Measurements from ENCODE around the gene ROBO1.

Gene ROBO1

DNA sequence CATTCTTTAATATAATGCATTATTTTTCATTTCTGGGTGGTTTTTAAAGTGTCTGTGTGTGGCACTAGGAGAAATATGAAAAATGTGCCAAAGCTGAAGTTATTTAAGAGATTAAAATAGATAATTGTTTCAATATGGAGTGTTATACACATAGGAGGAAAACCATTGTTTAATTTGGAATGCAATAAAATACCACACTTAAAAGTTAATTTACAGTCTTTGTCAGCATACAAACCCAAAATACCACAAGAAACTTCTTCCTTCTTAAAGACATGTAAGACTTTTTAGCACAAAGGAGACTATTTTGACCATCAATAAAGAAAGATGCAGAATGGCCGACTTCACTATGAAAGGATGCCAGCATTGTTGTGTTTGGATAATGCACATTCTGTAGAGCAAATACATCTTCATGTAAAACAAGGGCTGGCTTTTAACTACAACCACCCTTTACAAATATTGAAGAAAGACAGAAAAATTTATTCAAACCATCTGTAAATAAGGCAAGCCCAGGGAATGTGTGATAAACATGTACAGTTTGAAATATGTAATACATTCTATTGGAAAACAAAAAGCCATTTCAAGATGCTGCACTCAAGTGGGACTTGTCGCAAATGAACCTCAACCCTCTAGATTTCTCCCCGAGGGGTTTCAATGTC is 1146.6 kb downstream of the ROBO1 start:
- DNase-seq (ENCODE audit: low spot score): no peak

DNA sequence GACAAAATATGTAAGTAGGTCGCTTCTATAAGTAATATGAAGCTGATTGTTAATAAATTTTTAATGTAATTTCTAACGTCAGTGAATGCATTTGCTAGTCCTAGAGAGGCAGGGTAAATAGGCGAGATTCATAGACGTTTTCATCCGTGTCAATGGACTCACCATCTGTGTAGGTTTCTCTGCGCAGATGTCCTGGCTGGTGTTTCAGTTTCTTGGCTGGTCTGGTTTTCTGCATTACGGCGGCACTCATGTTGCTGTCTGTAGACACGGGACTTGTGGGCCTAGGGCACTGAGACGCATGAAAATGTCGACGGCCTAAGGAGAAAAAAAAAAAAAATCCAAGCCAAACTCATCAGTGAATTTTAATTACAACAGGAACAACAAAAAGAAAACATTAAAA is 1153.3 kb downstream of the ROBO1 start:
- DNase-seq (ENCODE audit: low spot score): no peak

DNA sequence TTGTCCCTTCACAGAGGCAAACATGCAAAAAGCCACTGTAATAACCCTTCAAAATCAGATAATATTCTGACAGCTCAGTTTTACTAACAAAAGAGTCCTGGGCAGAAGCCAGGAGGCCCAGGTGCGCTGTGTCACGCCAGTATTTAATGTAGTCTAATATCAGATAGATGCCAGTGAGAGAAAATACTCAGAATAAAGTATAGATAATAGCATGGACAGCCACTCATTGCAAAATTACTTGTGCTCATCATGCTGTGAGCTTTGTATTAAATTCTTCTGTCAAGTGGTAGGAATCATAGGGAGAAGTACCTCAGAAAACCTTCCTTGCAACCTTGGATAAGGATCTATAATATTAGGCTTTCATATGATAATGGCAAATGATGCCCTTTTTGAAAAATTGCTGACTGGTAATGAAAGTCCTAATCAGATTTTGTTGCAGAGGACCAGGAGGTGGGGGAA is 1154.3 kb downstream of the ROBO1 start:
- no peak for DNase-seq (ENCODE audit: low spot score)

DNA sequence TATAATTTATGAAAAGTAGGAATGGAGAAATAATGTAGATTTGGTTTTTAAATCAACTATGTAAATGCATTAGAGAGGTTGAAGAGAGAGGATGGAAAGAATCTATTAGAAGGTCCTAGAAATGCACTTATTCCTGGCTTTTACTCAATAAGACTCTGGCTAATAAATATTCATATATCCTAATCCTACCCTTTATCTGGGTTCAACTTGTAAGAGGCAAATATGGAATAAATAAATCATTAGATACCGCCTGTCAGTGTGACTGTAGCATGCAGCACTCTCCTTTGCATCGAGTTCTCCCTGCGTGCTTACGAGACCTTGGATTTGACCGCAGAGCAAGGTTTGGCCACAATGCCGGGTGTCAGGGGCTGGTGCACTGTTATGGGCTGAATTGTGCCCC is 1156.5 kb downstream of the ROBO1 start:
- DNase-seq (ENCODE audit: low spot score): no peak

DNA sequence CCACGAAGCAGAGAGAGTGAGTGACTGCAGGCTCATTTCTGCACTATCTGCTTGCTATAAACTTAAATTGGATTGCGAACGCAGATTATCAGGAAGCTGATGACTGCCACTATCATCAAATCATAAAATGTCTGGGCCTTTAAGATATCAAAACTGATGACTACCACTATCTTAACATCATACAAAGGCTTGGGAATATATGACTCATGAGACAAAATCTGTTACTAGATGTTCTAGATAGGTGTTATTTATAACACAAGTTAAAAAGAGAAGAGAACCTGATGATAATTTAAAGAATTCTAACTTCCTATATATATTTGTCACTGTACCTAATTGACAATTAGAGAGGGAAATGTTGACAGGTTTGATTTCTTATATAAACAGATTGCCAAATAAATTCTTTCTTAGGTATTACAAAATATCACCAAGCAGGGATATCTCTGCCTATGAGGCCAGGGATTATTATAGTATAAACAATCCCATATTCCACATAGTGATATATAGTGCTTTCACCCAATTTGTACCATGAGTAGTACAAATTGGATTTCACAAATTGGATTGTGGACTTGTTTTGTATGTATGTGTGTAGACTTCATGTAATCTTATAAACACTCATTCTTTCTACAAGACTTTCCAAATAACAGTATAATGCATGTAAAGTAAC is 1157.2 kb downstream of the ROBO1 start:
- DNase-seq (ENCODE audit: low spot score): no peak

DNA sequence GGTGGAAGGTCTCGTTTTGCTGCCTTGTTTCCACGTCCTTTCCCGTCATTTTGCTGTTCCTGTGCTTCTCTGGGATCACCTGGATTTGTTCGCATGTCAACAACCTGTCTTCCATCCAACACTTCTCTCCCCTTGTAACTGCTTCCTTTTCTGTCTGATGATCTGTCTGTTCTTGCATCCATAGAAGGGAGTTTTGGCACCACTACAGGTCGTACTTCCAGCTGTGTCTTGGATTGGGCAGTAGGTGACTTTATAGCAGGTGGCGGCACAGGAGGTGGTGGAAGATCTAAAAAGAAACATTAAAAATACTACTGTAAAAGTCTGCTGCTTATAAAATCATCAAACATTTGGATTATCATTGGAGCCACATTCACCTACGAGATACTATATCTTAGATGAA is 1161.0 kb downstream of the ROBO1 start:
- no peak for DNase-seq (ENCODE audit: low spot score)

DNA sequence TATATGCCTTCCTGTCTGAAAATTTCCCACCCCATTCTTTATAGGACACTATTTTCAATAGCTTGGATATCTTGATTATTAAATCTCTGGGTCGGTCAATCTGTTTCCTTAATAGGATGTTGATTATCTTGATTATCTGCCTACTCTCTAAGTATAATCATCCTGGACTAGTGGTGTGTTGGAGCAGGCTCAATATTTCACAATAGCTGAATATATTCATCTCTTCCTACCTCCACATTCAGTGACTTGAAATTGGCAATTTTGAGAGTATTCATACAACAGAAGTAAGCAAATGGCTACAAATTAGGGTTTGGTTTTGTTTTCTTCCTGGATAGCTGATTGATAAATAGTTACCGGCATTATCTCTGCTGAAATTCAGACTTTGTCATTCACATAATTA is 1162.6 kb downstream of the ROBO1 start:
- DNase-seq (ENCODE audit: low spot score): no peak

DNA sequence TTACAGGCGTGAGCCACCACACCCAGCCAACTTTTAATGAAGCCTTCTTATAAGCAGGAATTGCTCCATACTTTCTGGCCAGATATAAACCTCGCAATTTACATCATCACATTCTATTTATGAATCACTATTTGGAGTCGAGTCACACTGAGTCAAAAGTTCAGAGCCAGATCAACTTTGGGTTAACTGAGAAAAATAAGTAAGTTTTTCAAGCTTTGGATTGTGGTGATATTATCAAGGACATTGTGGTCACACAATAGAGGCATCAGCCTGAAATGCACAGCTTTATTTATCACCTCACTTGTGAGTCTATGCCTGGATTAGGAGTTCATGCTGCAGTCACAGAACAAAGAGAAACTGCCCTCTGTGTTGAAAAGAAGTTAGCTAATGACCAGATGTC is 1163.5 kb downstream of the ROBO1 start:
- DNase-seq (ENCODE audit: low spot score): no peak

DNA sequence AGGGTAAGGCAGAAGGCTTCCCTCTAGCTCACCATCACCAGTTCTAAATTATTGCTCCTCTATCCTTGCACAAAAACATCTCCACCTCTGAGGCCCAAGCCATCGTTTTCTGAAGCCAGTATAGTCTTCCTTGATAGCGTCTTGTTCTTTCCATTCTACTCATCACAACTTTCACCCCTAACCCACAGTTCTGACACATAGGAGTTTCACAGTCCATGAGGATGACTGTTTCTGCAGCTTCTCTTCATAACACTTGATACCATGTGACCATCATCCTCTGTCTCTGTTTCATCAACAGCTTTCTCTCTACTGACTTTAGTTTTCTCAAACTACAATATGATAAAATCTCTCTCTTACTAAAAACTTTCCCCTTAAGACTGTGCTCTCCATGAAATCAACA is 1166.5 kb downstream of the ROBO1 start:
- no peak for DNase-seq (ENCODE audit: low spot score)

DNA sequence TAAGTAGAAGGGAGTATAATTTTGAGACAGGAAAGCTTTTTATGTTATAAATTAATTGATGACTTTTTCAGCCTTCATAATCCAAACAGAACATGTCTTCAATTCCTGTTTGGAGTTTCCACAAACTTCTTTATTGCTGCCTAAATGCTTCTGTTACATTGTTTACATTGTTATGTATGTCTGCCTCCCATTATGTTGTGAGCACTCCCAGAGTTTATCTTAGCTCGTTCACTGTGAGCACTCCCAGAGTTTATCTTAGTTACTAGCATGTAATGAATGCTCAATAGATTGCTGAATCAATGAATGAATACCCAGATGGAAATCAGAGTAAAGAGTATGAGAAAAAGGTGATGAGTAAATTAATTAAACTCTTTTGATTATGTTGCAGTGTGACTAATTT is 1178.0 kb downstream of the ROBO1 start:
- DNase-seq (ENCODE audit: low spot score): no peak

DNA sequence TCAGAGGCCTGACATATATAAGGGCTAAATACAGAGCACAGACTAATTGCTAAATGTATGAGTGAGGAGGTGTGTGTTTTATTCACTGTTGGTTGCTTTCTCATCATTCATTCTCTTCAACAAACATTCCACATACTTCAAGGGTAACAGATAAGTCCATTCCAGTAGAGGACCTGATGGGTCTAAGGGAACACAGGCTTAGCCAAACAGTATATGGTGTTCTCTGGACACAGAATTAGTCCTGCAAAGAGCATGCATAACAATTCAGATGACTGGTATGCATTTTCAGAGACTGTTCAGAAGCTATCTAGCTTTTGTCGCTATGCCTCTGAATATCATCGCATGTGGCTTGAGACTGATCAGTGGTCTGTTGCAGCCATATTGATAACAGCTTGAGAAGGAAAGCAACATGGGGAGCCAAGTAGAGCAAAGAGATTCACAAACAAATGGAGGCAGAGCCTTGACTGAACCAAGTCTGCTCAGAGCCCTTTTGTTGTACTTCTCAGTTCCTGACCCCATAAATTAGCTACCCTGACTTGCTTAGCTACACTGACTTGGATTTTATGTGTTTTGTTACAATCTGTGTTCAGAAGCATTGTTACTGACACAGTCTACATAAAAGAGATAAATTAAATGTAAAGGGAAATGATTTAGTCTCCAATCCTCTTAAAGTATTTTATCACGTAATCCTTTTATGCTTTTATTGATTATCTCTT is 1178.7 kb downstream of the ROBO1 start:
- no peak for DNase-seq (ENCODE audit: low spot score)

DNA sequence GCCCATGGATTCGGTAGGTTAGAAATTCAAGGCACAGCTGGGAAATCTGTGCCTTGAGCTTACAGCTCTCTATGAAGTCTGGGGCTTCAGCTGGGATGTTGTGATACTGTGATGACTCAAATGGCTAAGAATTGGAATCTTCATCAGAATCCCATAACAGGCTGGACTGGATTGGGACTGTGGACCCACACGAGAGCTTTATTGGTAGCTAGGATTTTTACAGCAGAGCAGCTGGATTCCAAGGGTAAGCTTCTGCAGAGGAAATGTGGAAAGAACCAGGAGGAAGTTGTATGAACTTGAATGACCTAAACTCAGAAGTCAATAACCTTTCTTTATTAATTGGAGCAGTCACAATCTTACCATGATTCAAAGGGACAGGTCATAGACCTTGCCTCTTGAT is 1187.1 kb downstream of the ROBO1 start:
- DNase-seq (ENCODE audit: low spot score): no peak

DNA sequence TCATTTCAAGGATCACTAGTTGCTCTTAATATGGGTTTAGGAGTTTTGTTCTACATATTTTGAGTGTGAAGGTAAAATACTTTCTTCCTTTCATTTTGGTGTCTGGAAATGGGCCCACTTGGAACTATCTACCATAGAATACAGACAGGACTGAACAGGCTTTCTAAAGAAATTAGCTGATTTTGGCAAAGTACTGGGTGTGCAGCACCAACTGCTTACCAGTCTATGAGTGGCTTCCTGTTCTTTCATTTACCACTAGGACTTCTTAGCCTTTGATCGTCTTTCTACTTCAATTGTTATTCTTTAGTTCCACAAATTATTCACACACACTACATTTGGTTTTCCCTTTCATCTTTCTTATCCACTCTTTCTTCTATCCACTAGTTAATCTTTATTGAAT is 1196.3 kb downstream of the ROBO1 start:
- DNase-seq (ENCODE audit: low spot score): no peak

DNA sequence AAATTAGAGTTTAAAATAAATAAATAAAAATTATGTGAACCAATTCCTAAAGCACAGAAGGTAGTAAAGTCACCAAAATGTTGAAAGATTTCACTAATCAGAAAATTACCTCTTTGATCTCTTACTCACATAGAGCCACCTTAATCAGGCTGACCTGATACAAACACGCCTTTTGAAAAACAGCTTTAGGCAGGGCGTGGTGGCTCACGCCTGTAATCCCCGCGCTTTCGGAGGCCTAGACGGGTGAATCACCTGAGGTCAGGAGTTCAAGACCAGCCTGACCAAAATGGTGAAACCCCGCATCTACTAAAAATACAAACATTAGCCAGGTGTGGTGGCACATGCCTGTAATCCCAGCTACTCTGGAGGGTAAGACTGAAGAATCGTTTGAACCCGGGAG is 1197.3 kb downstream of the ROBO1 start:
- DNase-seq (ENCODE audit: low spot score): no peak

DNA sequence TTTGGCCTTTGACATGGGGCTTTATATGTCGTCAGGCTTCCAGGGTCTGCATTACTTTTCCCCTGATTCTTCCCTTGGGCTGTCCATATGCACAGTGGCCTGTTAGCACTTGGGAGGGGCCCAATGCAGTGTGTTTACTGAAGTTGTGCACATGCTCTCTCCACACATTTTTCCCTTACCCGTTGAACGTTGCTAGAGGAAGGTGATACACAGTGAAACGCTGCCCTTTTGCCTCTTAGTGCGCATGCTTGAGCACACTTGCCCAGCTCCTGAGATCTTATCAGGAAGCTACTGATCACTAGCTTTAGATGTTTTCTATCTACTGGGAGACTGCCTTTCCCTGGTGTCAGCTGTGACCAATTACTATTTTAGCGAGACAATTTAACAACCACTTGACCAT is 1198.0 kb downstream of the ROBO1 start:
- DNase-seq (ENCODE audit: low spot score): no peak

DNA sequence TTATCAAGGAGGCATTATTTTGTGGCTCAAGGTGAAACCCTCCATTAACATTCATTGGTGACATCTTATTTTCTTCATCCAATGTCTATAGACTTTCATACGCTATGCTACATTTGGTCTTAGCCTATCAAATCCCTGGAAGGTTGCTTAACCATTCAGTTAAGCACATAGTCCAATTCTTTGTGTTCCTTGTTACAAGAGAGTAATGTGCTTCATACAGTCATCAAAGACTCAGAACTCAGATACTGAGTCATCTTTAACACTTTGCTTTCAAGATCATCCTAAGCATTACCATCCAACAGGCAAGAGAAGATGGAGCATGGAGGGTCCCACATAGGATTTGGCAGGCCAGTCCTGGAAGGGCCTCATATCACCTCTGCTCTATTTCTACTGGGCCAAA is 1202.1 kb downstream of the ROBO1 start:
- no peak for DNase-seq (ENCODE audit: low spot score)

DNA sequence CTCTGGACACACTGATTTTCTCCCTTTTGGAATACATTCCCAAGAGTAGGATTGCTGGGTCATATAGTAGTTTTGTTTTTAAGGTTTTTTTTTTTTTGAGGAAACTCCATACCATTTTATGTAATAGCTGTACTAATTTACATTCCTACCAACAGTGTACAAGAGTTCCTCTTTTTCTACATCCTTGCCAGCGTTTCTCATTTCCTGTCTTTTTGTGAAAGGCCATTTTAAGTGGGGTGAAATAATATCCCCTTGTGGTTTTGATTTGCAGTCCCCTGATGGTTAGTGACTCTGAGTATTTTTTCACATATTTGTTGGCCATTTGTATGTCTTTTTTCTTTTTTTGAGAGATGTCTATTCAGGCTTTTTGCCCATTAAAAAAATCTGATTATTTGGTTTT is 1205.5 kb downstream of the ROBO1 start:
- DNase-seq (ENCODE audit: low spot score): no peak
